SK-N-SH (cell line): Measurements from ENCODE around the gene PPARGC1A.

Experiments used
- FOXJ3 ChIP-seq: sonication (generic); formaldehyde crosslinking; IDR thresholded peaks from 2 replicates; pipeline ENCODE4 v1.5.1; 2020; ENCODE audit warnings: mild to moderate bottlenecking, missing genetic modification reagents
- GABPA ChIP-seq: IDR thresholded peaks from 2 replicates; pipeline ENCODE4 v1.4.0; 2012; ENCODE audit warnings: low read depth, mild to moderate bottlenecking
- JUND ChIP-seq: IDR thresholded peaks from 2 replicates; pipeline ENCODE4 v1.4.0; 2012
- MXI1 ChIP-seq: IDR thresholded peaks from 2 replicates; pipeline ENCODE4 v1.6.1; 2012; ENCODE audit warnings: mild to moderate bottlenecking, low read depth, low read length, improper control_type of control experiment
- POLR2AphosphoS5 ChIP-seq: IDR thresholded peaks from 2 replicates; pipeline ENCODE4 v1.6.1; 2012; ENCODE audit warnings: low read depth, low read length
- SIN3A ChIP-seq: IDR thresholded peaks from 2 replicates; pipeline ENCODE4 v1.6.1; 2012; ENCODE audit warnings: low read depth, mild to moderate bottlenecking, low read length, moderate library complexity, borderline replicate concordance
- TAF1 ChIP-seq: IDR thresholded peaks from 2 replicates; pipeline ENCODE4 v1.6.1; 2012; ENCODE audit warnings: low read depth, mild to moderate bottlenecking, low read length, moderate library complexity, borderline replicate concordance
- YY1 ChIP-seq: IDR thresholded peaks from 2 replicates; pipeline ENCODE4 v1.4.0; 2012; ENCODE audit warnings: low read depth, mild to moderate bottlenecking
- TF ChIP-seq, protein P1 (sequence below): fragments of 200-600 bp; sonication (generic); IDR thresholded peaks from 2 replicates; pipeline ENCODE4 v1.6.1; 2017; ENCODE audit warnings: antibody characterized with exemption, mild to moderate bottlenecking, moderate library complexity
- TF ChIP-seq, protein P2 (sequence below): fragments of 150-350 bp; IDR thresholded peaks from 2 replicates; pipeline ENCODE4 v1.6.1; 2016; ENCODE audit warnings: mild to moderate bottlenecking, low read depth, low read length

DNA sequence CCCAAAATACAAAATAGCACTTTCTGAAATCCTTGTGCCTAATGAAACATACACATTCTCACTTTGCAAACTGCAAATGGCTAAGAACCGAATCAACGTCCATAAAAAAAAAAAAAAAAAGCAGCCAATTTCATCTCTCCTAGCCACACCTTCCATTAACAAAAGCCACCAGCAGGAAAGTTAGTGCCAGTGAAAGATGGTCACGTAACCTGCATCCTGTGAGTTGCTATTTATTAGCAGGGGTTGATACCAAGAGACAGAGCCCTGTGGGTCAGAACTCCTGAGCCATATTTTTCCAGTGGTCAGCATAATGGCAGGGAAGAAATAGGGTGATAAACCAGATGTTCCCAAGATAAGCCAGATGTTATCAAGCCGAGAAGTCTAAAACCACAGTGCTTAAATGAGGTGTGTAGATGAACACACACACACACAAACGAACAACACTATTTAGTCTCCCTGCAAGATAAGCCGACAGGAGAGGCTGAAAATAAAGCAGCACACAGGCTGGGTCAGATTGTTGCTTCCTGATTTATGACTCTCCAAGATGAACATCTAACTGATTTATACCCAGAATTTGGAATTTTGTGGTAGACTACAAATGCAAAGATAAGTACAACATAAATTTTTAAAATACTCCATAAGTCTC, 11.5 kb downstream of the PPARGC1A start:
- no peak for TF ChIP-seq POLR2AphosphoS5
- TF ChIP-seq TAF1: no peak
- TF ChIP-seq SIN3A: no peak
- no peak for TF ChIP-seq GABPA
- no peak for TF ChIP-seq YY1
- TF ChIP-seq, protein P1, sequence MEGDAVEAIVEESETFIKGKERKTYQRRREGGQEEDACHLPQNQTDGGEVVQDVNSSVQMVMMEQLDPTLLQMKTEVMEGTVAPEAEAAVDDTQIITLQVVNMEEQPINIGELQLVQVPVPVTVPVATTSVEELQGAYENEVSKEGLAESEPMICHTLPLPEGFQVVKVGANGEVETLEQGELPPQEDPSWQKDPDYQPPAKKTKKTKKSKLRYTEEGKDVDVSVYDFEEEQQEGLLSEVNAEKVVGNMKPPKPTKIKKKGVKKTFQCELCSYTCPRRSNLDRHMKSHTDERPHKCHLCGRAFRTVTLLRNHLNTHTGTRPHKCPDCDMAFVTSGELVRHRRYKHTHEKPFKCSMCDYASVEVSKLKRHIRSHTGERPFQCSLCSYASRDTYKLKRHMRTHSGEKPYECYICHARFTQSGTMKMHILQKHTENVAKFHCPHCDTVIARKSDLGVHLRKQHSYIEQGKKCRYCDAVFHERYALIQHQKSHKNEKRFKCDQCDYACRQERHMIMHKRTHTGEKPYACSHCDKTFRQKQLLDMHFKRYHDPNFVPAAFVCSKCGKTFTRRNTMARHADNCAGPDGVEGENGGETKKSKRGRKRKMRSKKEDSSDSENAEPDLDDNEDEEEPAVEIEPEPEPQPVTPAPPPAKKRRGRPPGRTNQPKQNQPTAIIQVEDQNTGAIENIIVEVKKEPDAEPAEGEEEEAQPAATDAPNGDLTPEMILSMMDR: no peak
- no peak for TF ChIP-seq FOXJ3 (CRISPR knock-in tag)
- TF ChIP-seq JUND: no peak
- no peak for TF ChIP-seq MXI1
- TF ChIP-seq, protein P2, sequence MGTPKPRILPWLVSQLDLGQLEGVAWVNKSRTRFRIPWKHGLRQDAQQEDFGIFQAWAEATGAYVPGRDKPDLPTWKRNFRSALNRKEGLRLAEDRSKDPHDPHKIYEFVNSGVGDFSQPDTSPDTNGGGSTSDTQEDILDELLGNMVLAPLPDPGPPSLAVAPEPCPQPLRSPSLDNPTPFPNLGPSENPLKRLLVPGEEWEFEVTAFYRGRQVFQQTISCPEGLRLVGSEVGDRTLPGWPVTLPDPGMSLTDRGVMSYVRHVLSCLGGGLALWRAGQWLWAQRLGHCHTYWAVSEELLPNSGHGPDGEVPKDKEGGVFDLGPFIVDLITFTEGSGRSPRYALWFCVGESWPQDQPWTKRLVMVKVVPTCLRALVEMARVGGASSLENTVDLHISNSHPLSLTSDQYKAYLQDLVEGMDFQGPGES: no peak
